ENCODE data around the gene DTNB. TPM values are rescaled to one million over a fixed set of nuclear protein-coding genes. Genes with fewer than 3 reads are reported as not detected.
"Not testable (repeated sequence)": the region's sequence is repeated elsewhere in the genome, so short reads cannot be mapped to it uniquely, and the experiment has no call there.

Gene DTNB
- total RNA-seq, 1 donor, result 12.9 TPM

DNA sequence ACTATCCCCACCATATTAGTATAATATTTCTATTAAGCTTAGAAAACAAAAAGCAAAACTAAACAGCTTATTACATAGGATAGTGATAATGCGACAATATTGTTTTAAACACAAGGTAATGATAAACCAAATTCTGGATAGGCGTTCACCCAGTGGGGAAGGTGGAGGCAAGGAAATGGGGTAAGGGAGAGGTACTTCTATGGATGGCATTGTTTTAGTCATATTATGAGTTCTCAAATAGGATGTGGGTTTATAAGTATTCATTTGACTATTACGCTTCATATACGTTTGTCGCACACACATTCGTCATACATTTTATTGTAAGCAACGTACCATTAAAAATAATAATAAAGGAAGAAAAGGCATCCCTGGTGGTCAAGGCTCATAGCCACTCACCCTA lies 242.8 kb downstream of the DTNB start:
- no peak for DNase-seq (ENCODE audit: low read depth in 2 of 3, low spot score in 2 of 3)

DNA sequence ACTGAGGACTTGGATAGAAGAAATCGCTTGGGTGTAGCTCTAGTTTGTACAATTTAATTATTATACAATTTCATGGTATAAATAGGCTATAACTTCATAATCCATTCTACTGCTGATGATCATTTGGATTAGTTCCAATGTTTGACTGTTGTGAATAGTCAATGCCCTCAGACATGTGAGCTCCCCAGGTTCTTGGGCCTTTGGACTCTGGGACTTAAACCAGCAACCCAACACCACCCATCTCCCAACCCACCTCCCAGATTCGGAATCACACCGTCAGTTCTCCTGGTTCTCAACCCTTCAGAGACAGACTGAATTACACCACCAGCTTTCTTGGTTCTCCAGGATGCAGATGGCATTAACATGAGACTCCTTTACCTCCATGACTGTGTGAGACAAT lies 247.1 kb downstream of the DTNB start:
- no peak for DNase-seq (ENCODE audit: low read depth in 2 of 3, low spot score in 2 of 3)

- no peak for DNase-seq (ENCODE audit: low read depth in 2 of 3, low spot score in 2 of 3)
Measured at GRCh38 chr2:25424426-25425028, 248.8 kb downstream of the DTNB start.

- DNase-seq (ENCODE audit: low read depth in 2 of 3, low spot score in 2 of 3), result no peak
Measured at GRCh38 chr2:25421820-25422411, 251.5 kb downstream of the DTNB start.

DNA sequence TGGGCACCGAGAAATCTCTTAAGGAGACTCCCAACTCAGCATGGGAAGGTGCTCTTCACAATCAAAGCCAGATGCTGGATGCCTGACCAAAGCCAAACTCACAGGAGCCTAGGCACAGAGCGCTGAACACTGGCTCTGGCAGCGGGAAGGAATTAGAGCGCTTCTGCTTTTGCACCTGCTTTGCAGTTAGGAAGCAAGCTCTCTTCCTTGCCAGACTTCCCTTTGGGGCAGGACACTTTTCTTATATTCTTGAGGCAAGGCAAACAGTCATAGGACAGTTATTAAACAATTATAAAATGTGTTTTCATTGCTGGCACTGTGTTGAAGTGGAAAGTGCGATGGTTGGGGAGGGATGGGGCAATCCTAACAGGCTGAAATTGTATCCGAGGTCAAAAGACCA lies 252.1 kb downstream of the DTNB start:
- DNase-seq (ENCODE audit: low read depth in 2 of 3, low spot score in 2 of 3), result no peak

DNA sequence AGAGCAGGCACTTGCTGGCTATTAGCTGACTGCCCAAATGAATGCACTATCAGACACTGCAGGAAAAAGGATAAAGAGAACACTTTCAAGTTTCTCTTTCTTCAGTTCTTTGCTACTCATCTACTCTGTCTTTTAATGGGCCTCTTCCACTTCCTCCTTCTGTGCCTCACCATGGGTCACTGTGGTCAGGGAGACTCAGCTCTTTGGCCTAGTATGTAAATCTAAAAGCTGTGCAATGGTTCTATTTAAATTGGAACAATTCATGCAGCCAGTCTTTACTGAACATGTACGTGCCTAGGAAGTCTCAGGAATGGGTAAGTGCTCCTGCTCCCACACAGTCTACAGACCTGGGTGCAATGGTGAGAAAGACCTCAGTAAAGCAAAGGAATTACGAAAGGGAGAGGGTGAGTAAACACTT lies 252.5 kb downstream of the DTNB start:
- DNase-seq (ENCODE audit: low read depth in 2 of 3, low spot score in 2 of 3), result no peak

- DNase-seq (ENCODE audit: low read depth in 2 of 3, low spot score in 2 of 3), result no peak
Measured at GRCh38 chr2:25419678-25420242, 253.6 kb downstream of the DTNB start.

- no peak for DNase-seq (ENCODE audit: low read depth in 2 of 3, low spot score in 2 of 3)
Measured at GRCh38 chr2:25418944-25419677, 254.3 kb downstream of the DTNB start.

DNA sequence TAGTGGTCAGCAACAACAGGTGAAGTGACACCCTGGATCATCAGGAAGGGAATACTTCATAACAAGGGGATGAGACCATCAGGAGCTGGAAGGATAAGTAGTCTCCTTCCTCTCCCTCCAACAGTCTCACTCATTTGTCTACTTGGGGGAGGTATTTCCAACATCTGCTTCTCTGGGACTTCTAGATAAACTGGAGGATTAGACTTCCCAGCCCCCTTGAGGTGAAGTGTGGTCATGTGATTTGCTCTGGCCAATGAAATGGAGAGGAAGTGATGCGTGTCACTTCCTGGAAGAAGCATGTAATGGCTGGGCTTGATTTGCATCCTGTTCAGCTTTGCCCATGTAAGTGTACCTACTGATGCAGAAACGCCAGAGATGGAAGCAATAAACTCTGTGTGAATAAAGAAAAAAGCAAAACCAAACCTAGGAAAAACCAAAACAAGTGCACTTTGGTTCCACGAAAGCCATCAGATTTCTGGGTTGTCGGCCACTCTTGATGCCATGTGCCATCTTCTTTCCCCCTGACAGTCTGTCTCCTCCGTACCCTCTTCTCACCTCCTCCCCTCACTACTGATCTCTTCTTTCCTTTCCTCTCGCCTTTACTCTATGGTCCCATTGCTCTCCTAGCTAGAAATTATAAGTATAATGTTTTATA lies 255.5 kb downstream of the DTNB start:
- DNase-seq (ENCODE audit: low read depth in 2 of 3, low spot score in 2 of 3), result no peak

- no peak for DNase-seq (ENCODE audit: low read depth in 2 of 3, low spot score in 2 of 3)
Measured at GRCh38 chr2:25416674-25417073, 256.7 kb downstream of the DTNB start.

DNA sequence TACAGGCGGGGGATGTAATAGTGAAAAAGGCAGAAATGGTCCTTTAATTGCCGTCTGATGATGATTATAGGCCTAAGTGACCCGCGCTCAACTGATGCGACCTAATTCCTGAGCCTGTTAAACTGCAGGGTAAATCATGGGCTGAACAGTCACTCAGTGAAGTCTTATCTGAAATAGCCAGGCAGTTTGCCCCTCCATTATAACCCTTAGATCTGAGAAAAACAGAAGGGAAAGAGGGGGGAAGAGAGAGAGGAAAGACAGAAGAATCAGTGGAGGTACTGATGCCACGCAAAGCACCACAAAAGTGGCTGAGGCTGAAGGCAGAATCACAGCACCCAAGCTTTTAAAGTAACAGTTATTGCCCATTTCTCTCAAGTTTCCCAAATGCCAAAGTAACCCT lies 258.6 kb downstream of the DTNB start:
- DNase-seq (ENCODE audit: low read depth in 2 of 3, low spot score in 2 of 3), result no peak

- DNase-seq (ENCODE audit: low read depth in 2 of 3, low spot score in 2 of 3), result not testable (repeated sequence)
Measured at GRCh38 chr2:25413409-25413808, 260.0 kb downstream of the DTNB start.

DNA sequence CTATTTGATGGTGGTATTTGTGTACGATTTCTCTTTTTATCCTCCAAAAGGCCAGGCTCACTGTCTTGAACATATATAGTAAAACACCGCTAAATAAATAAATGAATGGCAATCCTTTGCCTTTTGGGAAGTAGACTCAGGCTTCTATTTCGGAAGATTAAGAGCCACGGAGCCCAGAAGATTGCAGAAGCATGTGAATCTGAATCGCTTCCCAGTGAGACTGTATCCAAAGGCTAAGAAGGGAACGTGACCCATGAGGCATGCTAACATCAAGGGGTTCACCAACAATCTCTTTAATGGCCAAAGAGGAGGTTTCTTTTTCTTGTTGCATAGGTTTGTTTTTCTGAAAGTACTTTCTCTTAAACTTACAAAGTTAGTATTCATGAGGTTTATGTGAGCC lies 261.6 kb downstream of the DTNB start:
- DNase-seq (ENCODE audit: low read depth in 2 of 3, low spot score in 2 of 3), result no peak

GRCh38 chr2:25411281-25411680 lies 262.1 kb downstream of the DTNB start:
- DNase-seq (ENCODE audit: low read depth in 2 of 3, low spot score in 2 of 3), result no peak

- DNase-seq (ENCODE audit: low read depth in 2 of 3, low spot score in 2 of 3), result no peak
Measured at GRCh38 chr2:25410370-25410769, 263.0 kb downstream of the DTNB start.

DNA sequence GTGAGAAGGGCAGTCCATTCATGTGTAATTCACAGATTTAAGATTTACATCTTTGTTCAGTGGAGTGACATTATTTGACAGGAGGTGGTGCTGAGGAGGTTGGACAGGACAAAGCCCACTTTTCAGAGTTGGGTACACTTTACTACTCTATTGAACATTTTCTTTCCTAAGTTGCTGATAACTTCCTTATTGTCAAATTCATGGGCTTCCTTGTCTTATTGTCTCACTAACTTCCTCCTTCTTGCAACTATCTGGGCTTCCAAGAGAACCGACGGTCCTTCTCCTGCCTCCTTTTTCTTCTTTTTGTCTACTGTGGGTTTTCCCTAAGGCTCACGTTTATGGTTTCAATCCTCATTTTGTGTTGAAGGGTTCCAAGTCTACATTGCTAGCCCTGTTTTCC lies 263.9 kb downstream of the DTNB start:
- no peak for DNase-seq (ENCODE audit: low read depth in 2 of 3, low spot score in 2 of 3)

GRCh38 chr2:25409044-25409443 lies 264.3 kb downstream of the DTNB start:
- DNase-seq (ENCODE audit: low read depth in 2 of 3, low spot score in 2 of 3), result no peak

- peak in 2 of 3 donors; percentile 41 to 64 for DNase-seq (ENCODE audit: low read depth in 2 of 3, low spot score in 2 of 3)
Measured at GRCh38 chr2:25405611-25406295, 267.6 kb downstream of the DTNB start.

DNA sequence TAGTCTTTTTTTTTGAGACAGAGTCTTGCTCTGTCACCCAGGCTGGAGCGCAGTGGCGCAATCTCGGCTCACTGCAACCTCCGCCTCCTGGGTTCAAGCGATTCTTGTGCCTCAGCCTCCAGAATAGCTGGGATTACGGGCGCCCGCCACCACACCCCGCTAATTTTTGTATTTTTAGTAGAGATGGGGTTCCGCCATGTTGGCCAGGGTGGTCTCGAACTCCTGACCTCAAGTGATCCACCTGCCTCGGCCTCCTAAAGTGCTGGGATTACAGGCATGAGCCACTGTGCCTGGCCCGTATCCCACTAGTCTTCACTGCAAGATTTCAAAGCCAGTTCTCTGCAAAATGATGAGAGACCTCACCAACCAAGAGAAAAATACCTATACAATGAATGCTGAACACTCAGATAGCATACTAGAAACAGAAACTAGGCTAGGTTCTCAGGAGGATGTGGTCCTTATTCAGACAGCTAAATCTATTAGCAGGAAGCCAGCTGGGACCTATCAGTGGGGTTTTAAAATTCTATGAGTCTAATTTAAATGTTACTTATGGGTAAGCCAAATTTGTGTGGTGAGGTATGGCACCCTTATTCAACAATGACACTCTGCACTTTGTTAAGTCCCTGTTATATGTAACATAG lies 270.1 kb downstream of the DTNB start:
- DNase-seq (ENCODE audit: low read depth in 2 of 3, low spot score in 2 of 3), result peak in 1 of 3 donors; percentile 60

DNA sequence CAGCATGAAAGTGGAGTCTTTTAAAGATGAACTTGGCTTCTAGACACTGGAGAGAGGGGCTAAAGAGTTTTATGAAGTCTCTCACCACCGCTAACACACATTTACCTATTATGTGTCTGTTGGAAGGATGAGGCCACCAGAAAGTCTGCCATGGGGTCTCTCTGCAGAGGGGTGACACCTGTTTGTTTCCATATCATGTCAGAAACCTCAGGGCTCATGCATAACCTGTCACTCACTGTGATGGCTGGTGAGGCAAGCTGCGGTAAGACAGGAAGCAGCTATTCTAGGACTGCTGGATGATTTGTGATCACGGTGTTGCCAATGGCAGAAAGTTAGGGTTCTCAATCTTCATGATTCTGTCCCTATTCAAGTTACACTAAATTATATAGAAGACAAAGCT lies 270.9 kb downstream of the DTNB start:
- DNase-seq (ENCODE audit: low read depth in 2 of 3, low spot score in 2 of 3), result no peak
